ENCODE results near the gene BLNK. TPM values are rescaled to one million over a fixed set of nuclear protein-coding genes. Genes with fewer than 3 reads are reported as not detected.

BLNK gene
- total and polyA plus RNA-seq, 3 donors from 2014 or later, result 1.1 to 4.5 (median 1.5) TPM

DNA sequence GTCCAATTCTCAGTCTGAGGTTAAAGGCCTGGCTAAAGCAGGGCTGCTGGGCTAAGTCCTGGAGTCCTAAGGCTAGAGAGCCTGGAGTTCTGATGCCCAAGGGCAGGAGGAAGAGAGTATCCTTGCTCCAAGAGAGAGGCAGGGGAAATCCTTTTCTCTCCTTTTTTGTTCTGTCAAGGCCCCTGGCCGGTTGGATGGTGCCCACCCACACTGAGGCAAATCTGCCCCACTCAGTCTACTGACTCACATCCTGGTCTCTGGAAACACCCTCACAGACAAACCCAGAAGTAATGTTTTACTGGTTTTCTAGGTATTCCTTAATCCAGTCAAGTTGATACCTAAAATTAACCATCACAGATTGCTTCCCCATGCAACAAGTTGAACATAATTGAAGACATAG is 118.3 kb downstream of the BLNK start:
- H3K4me3 ChIP-seq, result no peak overlapping the region
- H3K36me3 ChIP-seq (ENCODE audit: low read depth, missing control alignments), result no peaks in the 10 kb centered on the region
- 80 to 83% methylated on average over 1 of the region's 1 CpG for WGBS, 2 donors
- no peak for TF ChIP-seq POLR2A (IDR thresholded peaks at IDR 0.05)
- TF ChIP-seq, protein P1, sequence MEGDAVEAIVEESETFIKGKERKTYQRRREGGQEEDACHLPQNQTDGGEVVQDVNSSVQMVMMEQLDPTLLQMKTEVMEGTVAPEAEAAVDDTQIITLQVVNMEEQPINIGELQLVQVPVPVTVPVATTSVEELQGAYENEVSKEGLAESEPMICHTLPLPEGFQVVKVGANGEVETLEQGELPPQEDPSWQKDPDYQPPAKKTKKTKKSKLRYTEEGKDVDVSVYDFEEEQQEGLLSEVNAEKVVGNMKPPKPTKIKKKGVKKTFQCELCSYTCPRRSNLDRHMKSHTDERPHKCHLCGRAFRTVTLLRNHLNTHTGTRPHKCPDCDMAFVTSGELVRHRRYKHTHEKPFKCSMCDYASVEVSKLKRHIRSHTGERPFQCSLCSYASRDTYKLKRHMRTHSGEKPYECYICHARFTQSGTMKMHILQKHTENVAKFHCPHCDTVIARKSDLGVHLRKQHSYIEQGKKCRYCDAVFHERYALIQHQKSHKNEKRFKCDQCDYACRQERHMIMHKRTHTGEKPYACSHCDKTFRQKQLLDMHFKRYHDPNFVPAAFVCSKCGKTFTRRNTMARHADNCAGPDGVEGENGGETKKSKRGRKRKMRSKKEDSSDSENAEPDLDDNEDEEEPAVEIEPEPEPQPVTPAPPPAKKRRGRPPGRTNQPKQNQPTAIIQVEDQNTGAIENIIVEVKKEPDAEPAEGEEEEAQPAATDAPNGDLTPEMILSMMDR (IDR thresholded peaks at IDR 0.05), result no peak
- H3K27ac ChIP-seq, result no peak overlapping the region
- no peaks in the 10 kb centered on the region for H3K27me3 ChIP-seq
- intact Hi-C loops (cut with DNase I; ENCODE audit: low total_unique reads), result no loop called here
- no peak for DNase-seq
- no peaks in the 10 kb centered on the region for H3K9me3 ChIP-seq
- H3K4me1 ChIP-seq, result no peaks in the 10 kb centered on the region

DNA sequence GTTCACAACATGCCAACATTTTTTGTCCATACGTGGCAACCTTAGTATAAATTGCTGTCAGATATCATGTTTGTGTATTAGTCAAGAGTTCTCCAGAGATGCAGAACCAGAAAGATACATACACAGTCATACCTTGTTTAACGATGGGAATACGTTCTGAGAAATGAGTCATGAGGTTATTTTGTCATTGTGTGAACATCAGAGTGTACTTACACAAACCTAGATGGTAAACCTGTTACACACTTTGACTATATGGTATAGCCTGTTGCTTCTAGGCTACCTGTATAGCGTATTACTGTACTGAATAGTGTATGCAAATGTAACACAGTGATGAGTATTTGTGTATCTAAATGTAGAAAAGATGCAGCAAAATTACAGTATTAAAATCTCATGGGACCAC is 118.9 kb downstream of the BLNK start:
- no peak for DNase-seq
- no peak for TF ChIP-seq POLR2A (IDR thresholded peaks at IDR 0.05)
- TF ChIP-seq, protein P1 (IDR thresholded peaks at IDR 0.05), result no peak
- Histone ChIP-seq H3K9me3 (no peaks in the 10 kb centered on the region), H3K4me1 (no peaks in the 10 kb centered on the region), H3K4me3 (no peak overlapping the region), H3K36me3 (ENCODE audit: low read depth, missing control alignments) (no peaks in the 10 kb centered on the region), H3K27ac (no peak overlapping the region), H3K27me3 (no peaks in the 10 kb centered on the region)
- intact Hi-C loops (cut with DNase I; ENCODE audit: low total_unique reads), result no loop called here
- WGBS, 2 donors, result 91 to 93% methylated on average over 4 of the region's 4 CpGs

Other genes with a start within 250 kb of the BLNK start
- 1 to 10 TPM; 7.0 to 7.7 TPM for gene CCNJ, start 228.0 kb downstream of the BLNK start, total RNA-seq
- gene CCNJ, start 228.0 kb downstream of the BLNK start, polyA plus RNA-seq (ENCODE audit: insufficient read depth, low read depth, low replicate concordance), result 8.1 TPM
- gene ZNF518A, start 141.3 kb downstream of the BLNK start, total RNA-seq, result 10 to 100 TPM; 81.3 to 88.0 TPM
- 14.5 TPM for gene ZNF518A, start 141.3 kb downstream of the BLNK start, polyA plus RNA-seq (ENCODE audit: insufficient read depth, low read depth, low replicate concordance)
- under 1 TPM in 1 of 2 donors, not detected in 1; 0.31 TPM for gene DNTT, start 32.9 kb upstream of the BLNK start, total RNA-seq
- gene DNTT, start 32.9 kb upstream of the BLNK start, polyA plus RNA-seq (ENCODE audit: insufficient read depth, low read depth, low replicate concordance), result 0.94 TPM
- not detected for gene OPALIN, start 87.4 kb upstream of the BLNK start, total RNA-seq
- gene OPALIN, start 87.4 kb upstream of the BLNK start, polyA plus RNA-seq (ENCODE audit: insufficient read depth, low read depth, low replicate concordance), result not detected
- under 1 TPM; 0.39 to 0.68 TPM for gene TLL2, start 242.4 kb upstream of the BLNK start, total RNA-seq
- 0.67 TPM for gene TLL2, start 242.4 kb upstream of the BLNK start, polyA plus RNA-seq (ENCODE audit: insufficient read depth, low read depth, low replicate concordance)